Endothelial cell (in vitro differentiated cells): Measurements from ENCODE around the gene GPRIN3. TPM values are rescaled to one million over a fixed set of nuclear protein-coding genes. Genes with fewer than 3 reads are reported as not detected.

Experiments used
- DNase-seq: peaks from one replicate; pipeline ENCODE4 v3.0.0; 2021; ENCODE audit warnings: low spot score
- H3K27ac Mint-ChIP-seq: one replicate; pipeline ENCODE4 v1.8.0; 2021; ENCODE audit warnings: mixed read lengths, inconsistent platforms; ENCODE audit not compliant: unreplicated experiment
- H3K27me3 Mint-ChIP-seq: one replicate; pipeline ENCODE4 v1.8.0; 2021; ENCODE audit warnings: mild to moderate bottlenecking, moderate library complexity, mixed read lengths, inconsistent platforms; ENCODE audit not compliant: unreplicated experiment
- H3K36me3 Mint-ChIP-seq: one replicate; pipeline ENCODE4 v1.8.0; 2021; ENCODE audit warnings: mild to moderate bottlenecking, low read depth, mixed read lengths, inconsistent platforms; ENCODE audit not compliant: unreplicated experiment
- H3K4me1 Mint-ChIP-seq: one replicate; pipeline ENCODE4 v1.8.0; 2021; ENCODE audit warnings: mild to moderate bottlenecking, mixed read lengths, inconsistent platforms; ENCODE audit not compliant: unreplicated experiment
- H3K4me3 Mint-ChIP-seq: one replicate; pipeline ENCODE4 v1.8.0; 2021; ENCODE audit warnings: mild to moderate bottlenecking, mixed read lengths, inconsistent platforms; ENCODE audit not compliant: unreplicated experiment
- H3K9me3 Mint-ChIP-seq: one replicate; pipeline ENCODE4 v1.8.0; 2021; ENCODE audit warnings: mixed read lengths, inconsistent platforms; ENCODE audit not compliant: unreplicated experiment
- CTCF ChIP-seq: fragments of 200-600 bp; sonication (generic); IDR thresholded peaks from one replicate; pipeline ENCODE4 v1.5.0; 2021; ENCODE audit warnings: antibody characterized with exemption; ENCODE audit not compliant: unreplicated experiment
- total RNA-seq: library from RNA; stranded (reverse); fragmentation: NEBNext Ultra II Directional; extraction: Animal tissue kit (Norgen Biotek cat#: 25700); gene quantifications from one replicate; pipeline ENCODE4 v1.2.1, GENCODE V29; 2021; ENCODE audit not compliant: unreplicated experiment

The GPRIN3 gene
- total RNA-seq, 1 donor from 2014 or later: 8.9 TPM

DNA sequence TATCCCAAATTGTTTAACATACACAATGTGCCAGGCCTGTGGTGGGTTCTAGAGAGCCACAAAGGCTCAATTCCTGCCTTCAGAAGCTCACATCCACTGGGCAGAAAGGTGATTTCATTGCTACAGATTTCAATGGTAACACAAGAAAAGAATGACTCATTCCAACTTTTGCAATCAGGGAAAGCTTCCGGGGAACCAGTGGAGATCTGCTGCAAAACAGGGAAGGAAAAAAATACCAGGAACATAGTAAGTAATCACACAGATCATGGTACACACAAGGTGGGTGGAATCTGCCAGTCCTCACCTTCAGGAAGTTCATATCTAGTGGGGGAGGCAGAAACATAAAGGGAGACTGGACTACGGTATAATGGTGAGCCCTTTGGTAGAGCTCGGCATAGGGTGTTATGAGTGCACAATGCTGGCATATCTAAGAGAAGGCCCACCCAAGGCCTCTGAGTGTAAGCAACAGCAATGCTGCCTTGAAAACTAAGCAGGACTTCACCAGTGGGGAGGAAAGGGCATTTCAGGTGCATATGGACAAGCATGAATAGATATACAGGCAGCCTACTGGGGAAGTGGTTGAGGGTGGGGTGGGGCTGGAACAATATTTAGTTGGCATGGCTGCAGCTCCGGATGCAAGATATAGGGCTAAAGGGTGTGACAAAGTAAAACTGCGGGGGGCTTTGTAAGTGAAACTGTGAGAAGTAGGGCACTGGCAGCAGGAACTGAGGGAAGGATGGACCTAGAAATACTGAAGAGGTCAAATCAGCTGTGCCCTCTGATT, 24.2 kb downstream of the GPRIN3 start:
- no peak for TF ChIP-seq CTCF
- no peak overlapping the region for H3K27ac Mint-ChIP-seq
- H3K9me3 Mint-ChIP-seq: no peaks in the 10 kb centered on the region
- H3K4me1 Mint-ChIP-seq: no peaks in the 10 kb centered on the region
- DNase-seq: no peak
- H3K4me3 Mint-ChIP-seq: no peak overlapping the region
- no peaks in the 10 kb centered on the region for H3K36me3 Mint-ChIP-seq
- H3K27me3 Mint-ChIP-seq: peaks cover 2% of the 10 kb centered on the region

GRCh38 chr4:89279385-89279784, 28.2 kb downstream of the GPRIN3 start:
- TF ChIP-seq CTCF: no peak
- H3K27me3 Mint-ChIP-seq: peaks cover 2% of the 10 kb centered on the region
- no peaks in the 10 kb centered on the region for H3K4me1 Mint-ChIP-seq
- peaks cover 4% of the 10 kb centered on the region for H3K36me3 Mint-ChIP-seq
- no peaks in the 10 kb centered on the region for H3K9me3 Mint-ChIP-seq
- no peak overlapping the region for H3K4me3 Mint-ChIP-seq
- H3K27ac Mint-ChIP-seq: no peak overlapping the region
- no peak for DNase-seq

DNA sequence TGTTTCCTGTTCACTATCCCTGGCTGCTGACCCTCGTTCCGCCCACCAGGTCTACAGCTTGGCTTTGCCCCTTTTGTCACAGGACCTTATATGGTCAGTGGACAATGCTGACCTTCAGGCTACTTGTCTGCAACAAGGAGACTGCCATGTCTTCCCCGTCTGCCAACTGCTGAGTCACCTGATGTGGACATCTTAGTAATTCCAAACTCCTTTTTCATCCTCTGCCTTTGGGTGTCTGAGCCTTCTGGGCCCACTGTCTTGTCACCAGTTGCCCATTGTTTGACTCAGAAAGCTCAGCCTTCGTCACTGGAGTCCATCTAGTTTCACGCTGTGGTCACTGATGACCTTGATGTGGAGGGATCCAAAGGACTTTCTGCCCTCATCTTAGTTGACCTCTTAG, 30.2 kb downstream of the GPRIN3 start:
- no peaks in the 10 kb centered on the region for H3K9me3 Mint-ChIP-seq
- H3K27ac Mint-ChIP-seq: no peak overlapping the region
- no peaks in the 10 kb centered on the region for H3K4me1 Mint-ChIP-seq
- no peaks in the 10 kb centered on the region for H3K27me3 Mint-ChIP-seq
- no peak overlapping the region for H3K4me3 Mint-ChIP-seq
- TF ChIP-seq CTCF: no peak
- no peak for DNase-seq
- H3K36me3 Mint-ChIP-seq: peaks cover 4% of the 10 kb centered on the region

- H3K4me3 Mint-ChIP-seq: no peak overlapping the region
- no peak overlapping the region for H3K27ac Mint-ChIP-seq
- H3K36me3 Mint-ChIP-seq: peaks cover 4% of the 10 kb centered on the region
- H3K9me3 Mint-ChIP-seq: no peaks in the 10 kb centered on the region
- no peak for DNase-seq
- H3K4me1 Mint-ChIP-seq: no peaks in the 10 kb centered on the region
- H3K27me3 Mint-ChIP-seq: no peaks in the 10 kb centered on the region
- TF ChIP-seq CTCF: no peak
Measured at GRCh38 chr4:89276296-89276695, 31.3 kb downstream of the GPRIN3 start.

- DNase-seq: no peak
- Mint-ChIP-seq H3K36me3 (peaks cover 4% of the 10 kb centered on the region), H3K4me1 (no peaks in the 10 kb centered on the region), H3K9me3 (no peaks in the 10 kb centered on the region), H3K27ac (no peak overlapping the region), H3K4me3 (no peak overlapping the region), H3K27me3 (no peaks in the 10 kb centered on the region)
- no peak for TF ChIP-seq CTCF
Measured at GRCh38 chr4:89275587-89275986, 32.0 kb downstream of the GPRIN3 start.
